COLO668 (cell line): ENCODE measurements around the gene GALNT16.
"Not testable (repeated sequence)": the region's sequence is repeated elsewhere in the genome, so short reads cannot be mapped to it uniquely, and the experiment has no call there.

Experiments used
- DNase-seq: peaks from one replicate; lab custom pipeline; 2025; ENCODE audit not compliant: unreplicated experiment; lab: John Stamatoyannopoulos, UW

The GALNT16 gene

DNA sequence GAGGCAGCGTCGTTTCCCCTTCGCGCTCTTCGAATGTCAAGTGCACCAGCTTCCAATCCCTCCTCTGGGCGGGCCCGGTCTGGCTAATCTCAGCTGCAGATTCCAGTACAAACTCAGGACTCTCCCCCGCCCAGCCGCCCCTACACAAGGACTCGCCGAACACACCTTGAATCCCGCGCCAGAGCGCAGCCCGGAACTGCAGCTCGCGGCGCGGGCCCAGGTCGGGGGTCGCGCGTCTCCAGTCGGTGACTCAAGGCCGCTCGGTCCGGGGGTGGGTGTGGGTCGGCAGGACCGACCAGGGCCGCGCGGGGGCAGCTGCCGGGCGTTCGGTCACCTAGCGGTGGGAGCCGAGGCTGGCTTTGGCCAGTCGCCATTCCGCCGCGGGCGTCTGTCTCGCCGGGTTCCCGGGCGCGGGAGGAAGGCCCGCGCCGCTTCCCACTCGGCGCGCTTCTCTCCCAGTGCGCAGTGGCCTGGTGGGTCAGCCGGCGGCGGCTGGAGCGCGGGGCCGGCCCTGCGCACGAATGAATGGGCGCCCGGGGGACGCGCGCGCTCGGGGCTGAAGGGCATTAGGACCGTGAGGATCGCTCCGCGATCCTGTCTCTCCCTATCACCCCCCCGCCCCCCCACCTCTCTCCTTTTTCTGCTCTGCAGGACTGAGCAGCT, at the start of gene GALNT16:
TSS of gene GALNT16 (plus strand) at position 632 of the 663 bp plus-strand sequence. CDS start 133 bp downstream, outside the sequence.
- peak; percentile 58 for DNase-seq

DNA sequence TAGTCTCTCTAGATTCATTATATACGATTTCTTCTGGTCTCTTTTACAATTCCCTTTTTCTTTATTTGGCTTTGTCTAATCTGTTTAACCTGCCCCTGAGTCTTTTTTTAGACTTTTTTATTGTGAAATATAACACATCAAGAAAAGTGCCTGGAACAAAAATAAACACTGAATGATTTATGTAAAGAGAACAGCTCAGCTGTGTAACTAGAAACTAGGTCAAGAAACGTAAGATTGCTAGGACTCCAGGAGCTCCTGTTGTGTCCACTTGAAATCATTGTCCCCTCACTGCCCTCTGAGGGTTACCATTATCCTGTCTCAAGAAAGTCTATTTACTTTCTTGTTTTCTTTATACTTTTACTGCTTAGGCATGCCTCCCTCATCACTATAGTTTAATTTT, 45.6 kb upstream of the GALNT16 start:
- DNase-seq, result no peak

DNA sequence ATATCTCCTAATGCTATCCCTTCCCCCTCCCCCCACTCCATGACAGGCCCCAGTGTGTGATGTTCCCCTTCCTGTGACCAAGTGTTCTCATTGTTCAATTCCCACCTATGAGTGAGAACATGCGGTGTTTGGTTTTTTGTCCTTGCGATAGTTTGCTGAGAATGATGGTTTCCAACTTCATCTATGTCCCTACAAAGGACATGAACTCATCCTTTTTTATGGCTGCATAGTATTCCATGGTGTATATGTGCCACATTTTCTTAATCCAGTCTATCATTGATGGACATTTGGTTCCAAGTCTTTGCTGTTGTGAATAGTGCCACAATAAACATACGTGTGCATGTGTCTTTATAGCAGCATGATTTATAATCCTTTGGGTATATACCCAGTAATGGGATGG, 42.3 kb upstream of the GALNT16 start:
- not testable (repeated sequence) for DNase-seq

DNA sequence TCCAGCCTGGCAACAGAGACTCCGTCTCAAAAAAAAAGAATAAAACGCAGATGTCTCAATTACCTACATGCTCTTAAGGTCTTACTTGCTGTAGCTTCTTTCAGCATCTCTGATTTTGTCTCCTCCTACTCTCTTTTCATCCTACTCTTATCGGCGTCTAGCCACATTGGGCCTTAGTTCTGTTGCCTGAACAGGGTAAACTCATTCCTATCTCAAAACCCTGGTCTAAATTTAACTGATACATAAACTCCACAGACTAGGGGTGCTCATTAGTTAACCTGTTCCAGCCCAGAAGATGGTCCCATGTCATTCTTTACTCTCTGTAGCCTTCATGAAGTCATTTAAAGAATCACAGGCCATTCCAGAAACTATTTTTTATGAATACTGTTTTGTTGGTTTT, 35.0 kb upstream of the GALNT16 start:
- no peak for DNase-seq

DNA sequence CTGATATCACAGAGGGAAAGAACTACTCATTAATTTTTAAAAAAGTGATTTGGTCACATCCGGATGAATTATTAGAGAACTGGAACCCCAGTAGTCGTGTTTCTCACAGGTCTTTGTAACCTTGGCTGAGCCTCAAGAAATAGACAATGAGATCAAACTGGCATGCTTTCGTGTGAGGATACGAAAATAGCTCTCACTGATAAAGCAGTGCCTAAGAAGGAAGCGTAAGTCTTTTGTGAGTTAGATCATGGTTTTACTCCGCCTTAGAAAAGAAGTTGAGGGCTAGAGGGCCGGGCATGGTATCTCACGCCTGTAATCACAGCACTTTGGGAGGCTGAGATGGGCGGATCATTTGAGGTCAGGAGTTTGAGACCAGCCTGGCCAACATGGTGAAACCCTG, 33.8 kb upstream of the GALNT16 start:
- DNase-seq, result no peak

DNA sequence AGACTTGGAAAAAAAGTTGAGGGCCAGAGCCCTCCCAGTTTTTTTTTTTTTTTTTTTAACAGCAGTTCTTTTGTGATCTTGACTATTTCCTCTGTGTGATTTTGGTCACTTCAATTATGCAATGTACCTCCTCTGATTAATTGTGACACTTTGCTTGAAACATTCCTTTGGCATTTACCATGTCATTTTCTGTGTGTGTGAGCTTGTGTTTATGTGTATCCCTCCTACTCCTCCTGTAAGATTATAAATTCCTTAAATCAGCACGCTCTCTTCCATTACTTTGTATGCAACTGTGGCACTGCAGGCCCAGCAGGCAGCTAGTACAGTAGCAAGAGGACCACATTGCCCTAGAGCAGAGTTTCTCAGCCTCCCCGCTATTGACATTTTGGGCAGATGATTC, 33.2 kb upstream of the GALNT16 start:
- DNase-seq, result no peak

DNA sequence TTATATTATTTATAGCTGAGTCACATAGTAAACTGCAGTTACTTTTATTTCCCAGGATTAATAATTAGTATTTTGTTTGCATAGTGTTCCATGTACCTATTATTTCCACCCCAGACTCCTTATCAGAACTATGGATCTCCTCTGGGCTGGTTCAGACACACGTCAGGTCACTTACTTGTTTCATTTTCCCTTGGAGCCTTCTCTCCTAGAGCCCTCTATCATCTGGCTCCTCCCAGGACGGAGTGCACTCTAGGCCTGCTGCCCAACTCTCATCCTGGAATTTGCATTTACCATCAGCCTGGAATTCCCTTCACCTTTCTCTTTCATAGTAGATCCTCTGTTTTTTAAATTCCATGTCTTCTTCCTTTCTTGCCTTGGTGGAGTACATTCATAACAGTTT, 28.5 kb upstream of the GALNT16 start:
- no peak for DNase-seq

DNA sequence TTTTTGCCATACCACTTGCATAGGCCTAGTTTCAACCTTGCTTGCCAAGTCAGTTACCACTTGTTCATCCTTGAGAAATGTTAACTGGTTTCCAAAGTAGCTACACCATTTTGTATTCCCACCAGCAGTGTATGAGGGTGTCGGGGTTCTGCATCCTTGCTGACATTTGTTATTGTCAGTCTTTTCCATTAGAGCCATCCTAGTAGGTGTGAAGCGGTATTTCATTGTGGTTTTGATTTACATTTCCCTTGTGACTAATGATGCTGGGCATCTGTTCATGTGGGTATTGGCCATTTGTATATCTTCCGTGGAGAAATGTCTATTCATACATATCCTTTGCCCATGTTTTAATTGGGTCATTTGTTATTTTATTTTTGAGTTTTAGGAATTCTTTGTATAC, 27.6 kb upstream of the GALNT16 start:
- DNase-seq, result no peak

DNA sequence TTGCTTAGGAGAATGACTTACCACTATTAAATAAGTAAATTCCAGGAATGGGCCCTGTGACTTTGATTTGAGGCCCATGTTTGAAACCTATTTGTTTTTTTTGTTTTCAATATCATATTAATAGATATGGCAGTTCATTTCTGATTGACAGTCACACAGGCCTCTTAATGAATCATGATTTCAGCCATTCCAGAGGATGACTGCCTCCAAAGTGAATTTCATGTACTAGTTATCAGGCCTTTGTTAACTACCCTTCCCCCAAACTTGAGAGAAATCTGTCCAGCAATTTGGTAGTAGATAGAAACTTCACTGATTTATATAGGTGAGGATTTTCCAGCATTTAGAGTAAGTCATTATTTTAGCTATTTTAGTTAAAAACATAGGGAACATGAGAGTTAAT, 25.9 kb upstream of the GALNT16 start:
- no peak for DNase-seq

DNA sequence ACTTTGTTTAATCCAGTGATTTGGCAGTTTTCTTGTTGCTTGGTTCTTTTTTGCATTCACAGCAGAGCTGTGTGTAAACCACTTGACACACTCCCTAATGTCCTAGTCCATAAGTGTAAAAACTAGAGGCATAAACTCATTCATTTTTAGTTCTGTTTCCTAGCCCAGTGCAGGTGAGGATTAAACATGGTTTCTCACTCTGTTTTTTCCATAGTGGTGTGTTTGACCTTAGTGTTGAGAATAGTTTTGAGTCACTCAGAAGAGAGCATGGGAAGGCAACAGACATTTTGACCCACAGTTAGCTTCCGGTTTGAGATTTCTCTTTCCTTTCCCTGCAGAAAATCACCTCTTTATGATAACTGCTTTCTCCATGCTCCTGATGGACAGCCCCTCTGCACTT, 24.2 kb upstream of the GALNT16 start:
- DNase-seq, result no peak

DNA sequence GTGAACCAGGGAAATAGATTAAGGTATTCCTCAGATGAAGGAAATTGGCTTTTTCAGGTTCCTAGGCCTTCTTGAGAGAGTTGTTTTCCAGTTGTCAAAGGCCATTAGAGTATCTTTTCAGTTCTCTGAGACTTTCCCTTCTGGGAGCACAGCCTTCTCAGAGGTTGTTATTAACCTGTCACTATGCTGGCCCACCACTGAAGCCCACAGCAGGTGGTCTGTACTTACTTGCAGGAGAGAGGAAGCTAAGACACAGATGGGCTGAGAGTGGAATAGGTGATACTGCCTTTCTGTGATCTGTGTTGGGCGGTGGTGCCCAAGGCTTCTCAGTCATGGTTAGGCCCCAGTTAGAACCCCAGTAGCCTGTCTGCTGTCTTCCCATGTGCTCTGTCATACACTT, 22.8 kb upstream of the GALNT16 start:
- DNase-seq, result no peak

DNA sequence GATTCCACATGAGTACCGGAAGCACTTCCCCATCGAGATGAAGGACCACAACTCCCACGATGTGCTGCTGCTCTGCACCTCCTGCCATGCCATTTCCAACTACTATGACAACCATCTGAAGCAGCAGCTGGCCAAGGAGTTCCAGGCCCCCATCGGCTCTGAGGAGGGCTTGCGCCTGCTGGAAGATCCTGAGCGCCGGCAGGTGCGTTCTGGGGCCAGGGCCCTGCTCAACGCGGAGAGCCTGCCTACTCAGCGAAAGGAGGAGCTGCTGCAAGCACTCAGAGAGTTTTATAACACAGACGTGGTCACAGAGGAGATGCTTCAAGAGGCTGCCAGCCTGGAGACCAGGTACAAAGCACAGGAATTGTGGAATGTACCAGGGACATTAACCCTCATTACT, 22.4 kb upstream of the GALNT16 start:
- no peak for DNase-seq

DNA sequence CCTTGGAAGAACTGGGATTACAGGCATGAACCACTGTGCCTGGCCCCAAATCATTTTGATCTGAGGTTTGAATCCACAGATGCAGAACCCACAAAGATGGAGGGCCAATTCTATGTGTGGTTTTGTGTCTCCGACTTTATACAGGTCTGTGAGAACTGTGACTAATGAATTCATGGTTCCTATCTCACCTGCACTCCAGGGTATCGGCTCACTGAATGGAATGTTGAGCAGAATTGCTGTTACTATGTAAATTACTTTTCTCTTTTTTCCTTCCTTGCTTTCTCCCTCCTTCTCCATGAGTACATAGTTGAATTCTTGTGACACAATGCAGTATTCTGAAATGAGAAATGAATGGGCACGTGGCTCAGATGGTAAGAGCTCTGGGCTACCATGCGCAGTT, 21.1 kb upstream of the GALNT16 start:
- no peak for DNase-seq

DNA sequence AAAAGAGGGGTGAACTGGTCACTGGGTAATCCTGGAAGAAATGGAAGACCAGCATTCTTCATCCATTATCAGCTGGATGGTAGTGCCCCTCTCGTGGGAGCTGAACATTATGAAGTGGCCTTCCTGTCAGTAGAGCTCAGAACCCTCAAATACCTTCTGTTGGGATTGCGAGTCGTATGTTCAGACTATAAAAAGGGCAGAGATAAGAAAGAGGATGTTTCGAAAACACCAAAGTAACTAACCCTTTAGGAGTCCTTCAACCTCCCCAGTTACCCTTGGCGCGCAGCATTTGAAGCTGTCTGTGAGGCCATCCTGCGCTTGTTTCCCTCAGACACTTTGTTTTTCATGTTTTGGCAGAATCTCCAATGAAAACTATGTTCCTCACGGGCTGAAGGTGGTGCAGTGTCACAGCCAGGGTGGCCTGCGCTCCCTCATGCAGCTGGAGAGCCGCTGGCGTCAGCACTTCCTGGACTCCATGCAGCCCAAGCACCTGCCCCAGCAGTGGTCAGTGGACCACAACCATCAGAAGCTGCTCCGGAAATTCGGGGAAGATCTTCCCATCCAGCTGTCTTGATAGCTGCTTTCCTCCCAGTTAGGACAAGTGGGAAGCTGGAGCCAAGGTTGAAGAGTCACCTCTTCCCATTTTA, 19.3 kb upstream of the GALNT16 start:
- DNase-seq, result no peak

DNA sequence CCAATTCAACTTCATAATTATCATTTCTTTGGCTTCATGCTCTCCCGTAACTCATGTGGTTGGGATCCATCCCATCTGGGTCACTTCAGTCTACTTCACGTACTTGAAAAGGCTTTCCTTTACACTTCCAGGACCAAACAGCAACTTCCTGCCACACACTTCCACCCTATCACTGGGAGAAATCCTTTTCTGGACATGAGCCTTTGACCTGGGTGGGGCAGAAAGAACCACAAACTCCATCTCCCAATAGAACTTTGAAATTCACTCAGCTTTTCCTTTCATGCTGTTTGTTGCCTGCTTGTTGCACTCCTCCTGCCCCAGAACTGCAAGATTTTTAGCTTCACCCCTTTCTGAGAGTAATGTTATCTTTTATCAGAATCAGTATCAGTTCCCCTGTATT, 18.4 kb upstream of the GALNT16 start:
- no peak for DNase-seq

DNA sequence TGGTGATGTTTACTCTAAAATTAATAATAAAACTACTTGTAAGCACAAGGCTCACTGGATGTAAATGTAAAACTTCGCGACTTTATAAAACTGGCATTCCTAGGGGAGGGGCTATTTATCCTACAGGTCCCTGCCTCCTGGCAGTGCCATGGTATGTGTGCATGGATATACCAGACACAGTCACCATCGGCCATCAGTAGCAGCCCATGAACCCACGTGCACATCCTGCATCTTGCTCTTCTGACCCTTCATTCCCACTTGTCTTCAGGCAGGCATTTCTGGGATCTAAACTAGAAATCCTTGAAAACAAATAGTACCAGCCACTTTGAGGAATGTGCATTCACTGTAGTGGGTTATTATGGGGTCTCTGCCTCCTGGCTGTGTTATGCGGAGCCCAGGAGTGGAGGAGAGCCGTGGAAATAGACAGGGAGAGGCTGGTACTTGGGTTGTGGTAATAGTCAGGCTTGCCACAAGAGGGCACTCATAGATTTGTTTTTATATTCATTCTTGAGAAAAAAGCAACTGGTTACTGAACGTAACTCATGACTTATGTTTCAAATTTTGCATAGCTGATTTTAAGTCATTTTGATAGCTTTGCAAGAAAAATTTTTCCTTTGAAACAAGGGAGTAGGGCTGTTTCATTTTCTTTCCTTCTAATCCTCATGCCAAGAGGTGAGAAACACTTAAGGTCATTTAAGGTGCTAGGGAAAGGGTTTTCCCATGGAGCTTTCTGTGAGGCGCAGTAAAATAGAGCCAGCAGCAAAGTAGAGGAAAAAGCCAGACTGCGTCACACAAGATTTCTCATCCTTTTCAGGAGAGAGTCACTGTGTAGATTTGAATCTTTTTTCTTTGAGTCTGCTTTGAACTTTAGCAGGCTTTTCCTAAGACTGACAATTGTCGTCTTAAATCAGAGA, 17.4 kb upstream of the GALNT16 start:
- peak; percentile 44 for DNase-seq

DNA sequence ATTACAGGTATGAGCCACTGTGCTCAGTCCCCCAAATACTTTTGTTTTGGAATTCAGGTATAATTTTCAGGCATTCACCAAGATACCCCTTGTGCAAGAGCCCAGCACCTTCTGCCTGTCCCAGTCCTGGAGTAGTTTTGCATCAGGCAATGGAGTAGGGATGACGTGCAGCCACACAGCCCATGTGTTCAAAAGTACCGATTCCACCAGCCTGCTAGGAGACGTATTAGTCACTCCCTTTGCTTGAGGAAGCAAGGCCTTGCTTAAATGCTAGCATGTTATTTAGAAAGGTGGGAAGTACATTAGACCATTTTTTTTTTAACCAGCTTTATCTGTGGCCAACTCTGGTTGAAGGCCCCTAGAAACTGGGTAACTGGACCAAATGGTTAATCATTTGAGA, 15.0 kb upstream of the GALNT16 start:
- DNase-seq, result no peak

DNA sequence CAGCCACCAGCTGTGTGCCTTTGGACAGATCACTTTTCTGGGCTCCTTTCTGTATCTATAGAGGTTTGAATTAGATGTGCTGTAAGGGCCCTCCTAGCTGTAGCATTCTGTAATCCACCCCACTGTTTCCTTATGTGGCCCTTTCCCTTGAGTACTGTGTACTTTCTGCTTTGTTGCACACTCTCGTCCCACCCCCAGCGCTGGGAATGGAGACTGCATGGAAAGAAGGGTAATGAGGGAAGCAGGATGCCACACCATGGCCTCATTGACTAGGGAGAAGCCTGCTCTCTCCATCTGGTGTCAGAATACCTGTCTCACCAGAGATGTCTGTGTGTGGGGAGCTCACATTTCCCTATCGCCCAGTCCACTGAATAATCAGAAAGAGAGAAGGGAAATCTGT, 13.6 kb upstream of the GALNT16 start:
- no peak for DNase-seq

DNA sequence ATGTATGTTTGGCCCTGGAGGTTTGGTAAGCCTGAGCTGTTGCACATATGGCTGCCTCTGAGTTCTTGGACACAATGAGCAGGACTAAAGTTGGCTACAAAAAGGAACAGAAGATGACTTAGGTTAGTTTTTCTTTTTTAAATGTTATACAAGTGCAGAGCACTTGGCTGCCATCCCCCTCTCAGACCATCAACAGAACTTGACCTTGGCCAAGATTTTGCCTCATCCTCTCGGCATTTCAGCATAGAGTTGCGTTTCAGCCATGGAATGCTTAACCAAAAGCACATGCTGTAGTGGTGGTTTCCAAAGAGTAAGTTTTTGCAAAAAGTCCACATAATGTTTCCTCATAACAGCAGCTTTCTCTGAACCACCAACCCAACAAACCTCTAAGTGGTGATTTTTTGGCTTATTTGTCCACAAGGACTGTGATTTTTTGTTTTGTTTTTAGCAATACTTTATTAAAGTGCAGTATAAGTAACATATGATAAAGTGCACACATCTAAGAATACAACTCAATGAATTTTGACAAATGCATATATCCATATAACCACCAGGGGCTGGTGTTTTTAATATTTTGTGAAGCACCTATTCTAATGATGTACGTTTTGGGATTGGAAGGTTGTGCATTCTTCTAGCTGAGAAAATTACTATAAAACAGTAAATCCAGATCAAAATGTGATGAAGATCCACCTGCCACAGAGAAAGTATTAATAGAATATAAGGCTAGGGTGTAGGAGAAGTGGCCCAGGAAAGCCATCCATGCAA, 12.1 kb upstream of the GALNT16 start:
- DNase-seq, result no peak

DNA sequence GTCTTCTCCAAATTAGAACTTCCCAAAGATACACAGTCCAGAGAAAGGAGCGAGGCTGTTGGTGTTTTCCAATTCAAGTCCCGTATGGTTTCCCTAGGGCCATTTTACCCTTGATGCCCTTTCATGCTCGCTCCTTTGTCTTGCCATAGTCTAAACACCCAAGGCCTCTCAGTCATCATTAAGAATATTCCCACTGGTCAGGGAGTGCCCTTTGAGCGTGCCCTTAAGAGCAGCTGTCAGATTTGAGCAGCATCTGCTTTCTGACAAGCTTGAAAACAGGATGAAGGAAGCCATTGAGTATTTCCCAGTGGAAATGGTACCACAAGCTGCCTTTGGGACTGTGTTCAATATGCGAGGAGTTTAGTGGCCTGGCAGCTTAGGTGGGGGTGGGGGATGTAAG, 10.4 kb upstream of the GALNT16 start:
- no peak for DNase-seq

DNA sequence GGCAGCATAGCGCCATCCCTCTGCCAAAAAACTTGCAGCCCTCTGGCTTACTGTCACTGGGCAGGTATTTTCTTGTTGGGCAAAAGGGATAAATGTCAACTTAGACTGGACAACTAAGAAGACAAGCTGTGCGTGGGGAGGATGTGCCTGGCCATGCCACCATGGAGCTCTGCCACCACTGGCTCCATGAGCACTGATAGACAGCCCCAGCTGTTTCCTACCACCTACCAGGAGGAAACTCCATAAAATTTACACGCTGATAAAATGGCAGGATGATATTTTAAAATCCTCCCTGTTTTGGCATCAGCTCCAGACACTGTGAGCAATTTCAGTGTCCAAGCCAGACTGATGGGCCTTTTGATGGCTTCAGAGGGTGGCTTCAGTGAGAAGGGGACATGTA, 7.1 kb upstream of the GALNT16 start:
- DNase-seq, result no peak
